GM21515 (cell line): ENCODE results near the gene FRMD6.
"Not testable (repeated sequence)": the region's sequence is repeated elsewhere in the genome, so short reads cannot be mapped to it uniquely, and the experiment has no call there.

ENCODE experiments used
- ATAC-seq: cut with Tn5 transposase; IDR thresholded peaks from one replicate; pipeline ENCODE4 v1.9.1; 2021; ENCODE audit not compliant: unreplicated experiment

Gene FRMD6

GRCh38 chr14:51628238-51628637, 23.5 kb upstream of the FRMD6 start:
- no peak for ATAC-seq

- ATAC-seq: no peak
These were observed 20.7 kb upstream of the FRMD6 start for GRCh38 chr14:51630987-51631386.

DNA sequence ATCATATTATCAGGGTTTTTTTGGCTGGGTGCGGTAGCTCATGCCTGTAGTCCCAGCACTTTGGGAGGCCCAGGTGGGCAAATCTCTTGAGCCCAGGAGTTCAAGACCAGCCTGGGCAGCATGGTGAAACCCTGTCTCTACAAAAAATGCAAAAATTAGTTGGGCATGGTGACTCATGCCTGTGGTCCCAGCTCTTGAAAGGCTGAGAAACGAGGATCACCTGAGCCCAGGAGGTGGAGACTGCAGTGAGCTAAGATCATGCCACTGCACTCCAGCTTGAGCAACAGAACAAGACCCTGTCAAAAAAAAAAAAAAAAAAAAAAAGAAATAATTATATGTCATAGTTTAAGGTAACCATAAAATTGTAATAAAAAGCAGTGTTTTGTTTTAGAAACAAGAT, 18.4 kb upstream of the FRMD6 start:
- not testable (repeated sequence) for ATAC-seq

GRCh38 chr14:51636109-51636508, 15.6 kb upstream of the FRMD6 start:
- ATAC-seq: no peak

- ATAC-seq: no peak
These were observed 13.4 kb upstream of the FRMD6 start for GRCh38 chr14:51638071-51638944.

DNA sequence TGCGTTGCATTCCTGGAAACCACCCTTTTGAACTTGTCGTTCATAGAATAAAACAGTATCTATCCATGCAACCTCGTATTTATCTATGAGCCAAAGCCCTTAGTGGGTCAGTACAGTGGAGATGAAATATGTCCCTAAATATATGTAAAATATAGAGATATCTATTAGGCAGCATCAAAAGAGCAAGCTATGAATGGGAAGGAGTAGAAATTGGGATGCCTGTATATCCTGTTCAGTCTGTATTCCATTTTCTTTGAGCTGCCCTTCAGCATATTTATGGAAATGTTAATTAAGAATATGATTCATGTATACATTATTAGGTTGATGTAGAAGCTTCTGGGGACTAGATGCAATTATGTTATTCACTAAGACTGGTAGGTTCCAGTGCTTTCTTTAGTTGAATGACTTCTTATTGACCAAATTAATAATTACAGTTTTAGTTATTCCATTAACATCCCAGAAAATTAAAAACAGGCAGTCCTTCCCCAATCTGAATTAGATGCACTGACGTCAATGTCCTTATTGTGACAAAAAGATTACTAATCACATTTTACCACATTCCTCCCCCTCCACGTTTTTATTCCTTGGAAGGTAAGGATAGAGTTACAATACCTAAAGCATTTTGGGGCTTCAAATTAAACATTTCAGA, 11.9 kb upstream of the FRMD6 start:
- no peak for ATAC-seq

- no peak for ATAC-seq
These were observed 8.6 kb upstream of the FRMD6 start for GRCh38 chr14:51643140-51643539.

DNA sequence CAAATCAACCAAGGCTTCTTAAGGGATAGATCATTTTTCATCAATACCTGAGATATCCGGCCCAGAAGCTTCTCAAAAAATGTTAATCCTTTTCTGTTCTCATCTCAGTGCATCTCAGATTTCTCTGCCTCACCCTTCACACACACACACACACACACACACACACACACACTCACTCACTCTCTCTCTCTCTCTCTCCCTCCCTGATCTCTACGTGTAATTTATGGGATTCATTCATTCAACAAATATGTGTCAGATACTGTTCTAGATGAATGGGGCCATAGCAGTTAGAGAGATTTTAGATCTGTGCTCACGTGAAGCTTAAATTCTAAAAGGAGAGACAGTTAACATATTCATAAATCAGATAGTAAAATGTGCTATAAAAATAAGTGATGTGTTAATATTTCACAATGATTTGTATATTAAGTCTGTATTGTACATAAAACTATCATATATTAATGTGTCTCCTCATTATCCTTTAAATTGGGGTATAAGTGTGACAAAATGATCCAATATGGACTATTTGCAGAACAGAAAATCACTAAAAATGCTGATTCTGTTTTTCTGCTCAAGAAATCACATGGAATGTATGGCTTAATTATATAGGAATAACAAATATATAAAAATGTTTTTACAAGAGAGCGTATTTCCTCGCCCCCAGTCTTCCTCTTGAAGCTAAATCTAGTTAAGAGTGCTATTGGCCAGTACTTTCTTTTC, 7.3 kb upstream of the FRMD6 start:
- ATAC-seq: no peak

- ATAC-seq: no peak
These were observed 3.4 kb upstream of the FRMD6 start for GRCh38 chr14:51648296-51648695.

DNA sequence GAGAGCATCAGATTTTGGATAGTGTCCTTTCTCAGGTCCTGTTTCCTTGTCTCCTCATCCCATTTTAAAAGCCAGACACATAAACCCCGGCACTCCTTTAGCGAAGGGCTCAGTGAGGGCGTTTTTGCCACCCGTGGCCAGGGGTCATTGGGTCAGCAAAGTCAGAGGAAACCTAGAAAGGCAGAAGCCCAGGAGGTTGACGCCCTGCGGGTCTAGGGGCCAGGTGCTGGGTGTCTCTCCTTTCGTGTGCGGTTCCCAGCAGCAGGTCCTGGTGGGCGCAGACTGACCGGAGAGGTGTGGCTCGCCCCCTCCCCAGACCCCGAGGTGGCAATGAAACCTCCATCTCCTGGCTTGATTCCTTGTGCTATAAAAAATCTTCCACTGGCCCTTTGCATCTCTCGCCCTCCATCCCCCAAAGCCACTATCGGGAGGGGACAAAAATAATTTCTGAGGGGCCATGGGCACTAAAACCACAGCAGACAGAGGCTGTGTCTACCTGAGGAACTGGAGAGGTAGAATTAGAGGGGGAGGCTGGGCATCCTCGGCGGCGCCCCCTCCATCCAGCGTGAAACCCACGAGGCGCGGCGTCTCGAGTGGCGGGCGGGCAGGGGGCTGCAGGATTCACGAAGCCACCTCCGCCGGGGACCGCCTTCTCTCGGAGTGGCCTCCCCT, 858 bp upstream of the FRMD6 start:
- ATAC-seq: no peak

DNA sequence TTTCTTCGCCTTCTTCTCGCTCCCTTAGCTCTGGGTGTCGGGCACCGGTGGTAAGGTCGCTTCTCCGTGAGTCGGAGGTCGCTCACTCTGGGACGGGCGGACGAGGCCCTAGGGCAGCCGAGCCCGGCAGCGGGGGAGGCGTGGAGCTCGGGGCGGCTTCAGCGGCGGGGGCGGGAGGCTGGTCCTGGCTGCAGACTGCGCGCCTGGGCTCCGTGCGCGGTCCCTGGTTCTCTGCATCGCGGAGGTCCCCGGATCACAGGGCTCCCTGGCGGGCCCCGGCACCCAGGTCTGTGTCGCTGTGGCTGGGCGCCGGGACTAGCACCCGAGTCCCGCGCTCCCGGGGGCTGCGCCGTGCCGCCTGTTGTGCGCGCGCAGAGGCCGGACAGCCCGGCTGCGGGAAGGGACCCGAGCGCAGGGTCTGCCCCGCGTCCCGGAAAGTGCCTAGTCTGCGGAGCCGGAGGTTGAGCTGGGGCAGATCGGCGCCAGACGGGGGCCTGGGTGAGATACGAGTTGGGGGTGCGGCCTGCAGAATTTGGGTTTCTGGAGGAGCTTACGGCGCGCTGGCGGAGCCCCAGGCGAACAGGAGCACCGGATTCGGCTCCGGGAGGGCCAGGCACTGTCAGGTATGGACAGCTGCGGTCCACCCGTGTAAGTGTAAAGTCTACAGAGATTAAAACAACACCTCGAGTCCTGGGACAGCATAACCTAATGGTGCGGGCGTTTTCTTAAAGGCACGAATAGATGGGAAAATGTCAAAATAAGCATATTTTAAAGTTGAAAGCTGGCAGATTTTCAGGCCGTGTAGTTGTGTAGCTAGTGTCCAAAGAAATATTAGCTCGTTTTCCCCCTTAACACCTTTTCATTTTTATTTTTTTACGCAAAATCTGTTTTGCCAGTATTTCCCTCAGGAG, 713 bp downstream of the FRMD6 start:
- peak; percentile 43 for ATAC-seq

GRCh38 chr14:51653079-51653774, 1.5 kb downstream of the FRMD6 start:
- no peak for ATAC-seq

- no peak for ATAC-seq
These were observed 2.2 kb downstream of the FRMD6 start for GRCh38 chr14:51653775-51654532.

- no peak for ATAC-seq
These were observed 2.8 kb downstream of the FRMD6 start for GRCh38 chr14:51654533-51654845.

DNA sequence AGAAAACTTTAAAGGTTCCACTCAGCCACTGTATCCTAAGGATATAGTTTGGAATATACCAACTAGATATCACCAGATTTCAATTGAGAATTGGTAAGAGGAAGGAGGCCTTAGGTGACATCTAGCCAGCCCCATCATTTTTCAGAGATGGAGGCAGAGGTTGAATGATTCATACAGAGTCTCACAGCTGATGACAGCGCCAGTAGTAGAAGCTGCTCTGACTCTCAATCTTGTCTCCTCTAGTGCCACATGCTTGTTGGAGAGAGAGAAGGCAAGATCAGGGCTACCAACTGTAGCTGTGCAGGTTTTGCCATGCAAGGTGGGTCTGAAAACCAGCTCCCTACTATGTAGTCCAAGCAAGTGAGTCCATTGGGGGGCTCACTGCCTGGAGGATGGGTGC, 6.1 kb downstream of the FRMD6 start:
- no peak for ATAC-seq

DNA sequence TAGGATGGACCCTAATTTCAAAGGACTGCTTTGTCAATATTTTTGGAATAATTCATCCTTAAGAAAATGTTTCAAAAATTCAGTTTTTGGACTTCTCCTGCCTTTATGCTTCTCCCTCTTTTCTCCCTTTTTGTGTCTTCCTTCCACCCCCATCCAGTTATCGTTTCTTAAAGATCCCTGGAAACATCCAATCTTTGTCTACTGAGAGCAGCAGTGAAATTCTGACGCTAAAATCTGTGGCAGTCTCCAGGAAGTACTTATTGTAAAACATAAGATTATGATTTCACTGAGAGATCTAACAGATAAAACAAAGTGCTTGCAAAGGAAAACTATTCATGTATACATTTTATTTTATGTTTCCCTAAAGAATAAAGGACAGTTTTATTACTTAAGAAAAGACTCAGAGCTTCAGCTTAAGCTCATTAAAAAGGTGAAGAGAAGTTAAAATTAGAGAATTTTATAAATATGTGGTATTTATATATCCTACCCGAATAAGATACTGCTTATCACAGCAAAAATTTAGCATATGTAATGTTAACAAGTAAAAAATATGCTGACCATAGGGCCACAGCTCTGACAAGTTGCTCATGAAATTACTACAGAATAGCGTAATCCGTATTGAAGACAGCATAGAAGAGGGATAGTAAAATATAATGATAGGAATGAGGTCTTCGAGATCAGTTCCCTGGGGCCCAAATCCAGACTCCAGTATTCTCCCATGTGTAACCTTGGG, 6.9 kb downstream of the FRMD6 start:
- ATAC-seq: no peak

DNA sequence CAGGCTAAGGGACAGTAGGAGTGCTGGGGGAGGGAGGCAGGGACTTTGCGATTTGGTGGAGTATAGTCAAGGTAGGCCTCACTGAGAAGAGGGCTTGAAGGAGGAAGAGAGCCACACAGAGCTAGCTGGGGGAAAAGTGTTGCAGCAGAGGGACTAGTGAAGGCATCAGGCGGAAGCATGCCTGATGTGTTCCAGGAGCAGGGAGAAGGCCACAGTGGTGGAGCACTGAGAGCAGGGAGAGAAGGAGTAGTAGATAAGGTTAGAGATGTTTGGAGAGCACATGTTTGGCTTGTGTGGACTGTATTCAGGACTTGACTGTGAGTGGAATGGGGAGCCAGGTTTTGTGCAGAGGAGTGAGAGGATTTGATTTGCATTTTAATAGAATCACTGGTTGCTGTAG, 9.0 kb downstream of the FRMD6 start:
- no peak for ATAC-seq

DNA sequence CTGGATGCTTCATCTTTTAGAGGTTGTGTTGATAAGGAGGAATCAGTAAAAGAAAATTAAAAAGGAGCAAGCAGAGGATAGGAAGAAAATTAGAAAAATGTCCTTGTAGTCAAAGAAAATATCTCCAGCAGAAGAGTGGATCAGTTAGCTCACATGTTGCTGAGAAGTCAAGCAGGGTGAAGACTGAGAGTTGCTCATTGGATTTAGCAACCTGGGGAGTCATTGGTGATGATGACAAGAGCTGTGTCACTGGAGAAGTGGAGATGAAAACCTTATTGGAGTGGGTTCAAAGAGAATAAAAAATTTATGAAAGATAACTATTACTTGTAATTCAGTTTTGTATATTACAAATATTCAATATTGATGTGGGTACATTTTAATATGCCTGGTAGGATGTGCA, 9.8 kb downstream of the FRMD6 start:
- no peak for ATAC-seq
